ENCODE results near the gene EXTL1. TPM values are rescaled to one million over a fixed set of nuclear protein-coding genes. Genes with fewer than 3 reads are reported as not detected.
A peak's percentile ranks its signal among the peaks of the same experiment; 100 is the strongest.

The EXTL1 gene
- total and polyA plus RNA-seq, 4 donors = 0.08 to 0.63 (median 0.31) TPM

- ATAC-seq (ENCODE audit: insufficient read depth, low FRiP score) = peak; percentile 48
- no peak for TF ChIP-seq CTCF (IDR thresholded peaks at IDR 0.05; ENCODE audit: control extremely low read depth, extremely low read depth)
- H3K4me1 ChIP-seq (ENCODE audit: control insufficient read depth in 5 of 5, insufficient read depth in 5 of 5, low read length in 5 of 5) = peaks cover 0 to 4% (median 0%) of the 10 kb centered on the region in 5 donors
- H3K27ac ChIP-seq (ENCODE audit: low read depth in 1 of 2, low read length in 1 of 2) = no peak overlapping the region
- H3K9ac ChIP-seq (ENCODE audit: insufficient read depth in 1 of 2, low read length in 2 of 2) = no peak overlapping the region
- DNase-seq = peak in 2 of 3 donors; percentile 32 to 87
- 22 to 51% methylated on average over 2 of the region's 2 CpGs for WGBS, 2 donors
- H3K9me3 ChIP-seq (ENCODE audit: control insufficient read depth in 4 of 4, insufficient read depth in 3 of 4, low read length in 3 of 4) = no peaks in the 10 kb centered on the region
- H3K36me3 ChIP-seq (ENCODE audit: control insufficient read depth in 4 of 4, insufficient read depth in 4 of 4, low read length in 4 of 4) = no peaks in the 10 kb centered on the region
- no peak overlapping the region for H3K4me3 ChIP-seq
- no peaks in the 10 kb centered on the region for H3K27me3 ChIP-seq (ENCODE audit: control insufficient read depth in 3 of 3, insufficient read depth in 3 of 3, low read length in 2 of 3)
Measured at GRCh38 chr1:26015358-26015757, 6.2 kb upstream of the EXTL1 start.

DNA sequence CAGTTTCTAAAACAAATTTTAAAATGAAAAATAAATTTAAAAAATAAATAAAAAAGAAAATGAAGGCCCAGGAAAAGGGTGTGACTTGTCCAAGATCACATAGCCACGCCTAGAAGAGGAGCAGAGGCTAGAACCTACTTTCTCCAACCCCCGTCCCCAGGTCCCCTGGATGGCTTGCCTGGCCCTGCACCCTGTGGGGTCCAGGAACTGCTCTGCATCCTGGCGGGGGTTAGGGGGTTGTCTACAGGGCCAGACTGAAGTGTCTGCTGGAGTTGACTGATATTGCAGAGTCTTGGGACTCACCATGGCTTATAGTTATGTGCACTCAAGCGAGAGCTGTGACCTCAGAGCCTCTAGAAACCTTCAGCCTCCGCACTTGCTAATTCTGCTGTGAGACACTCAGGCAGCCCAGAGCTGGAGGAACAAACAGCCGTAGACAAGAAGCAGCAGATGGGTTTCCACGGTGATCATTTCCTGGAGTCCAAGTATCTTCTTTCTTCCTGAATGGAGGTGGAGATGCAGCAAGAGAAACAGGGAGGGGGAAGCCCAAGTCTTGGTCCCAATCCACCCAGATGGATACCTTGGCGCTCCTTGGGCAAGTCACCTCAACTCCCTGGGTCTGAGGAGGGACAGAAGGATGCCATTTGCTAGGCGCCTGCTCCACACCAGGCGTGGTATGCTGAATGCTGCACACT is 5.2 kb upstream of the EXTL1 start:
- ATAC-seq (ENCODE audit: insufficient read depth, low FRiP score) (no peak), DNase-seq (no peak)
- 63 to 75% methylated on average over 10 of the region's 10 CpGs for WGBS, 2 donors
- H3K9me3 ChIP-seq (ENCODE audit: control insufficient read depth in 4 of 4, insufficient read depth in 3 of 4, low read length in 3 of 4) = no peaks in the 10 kb centered on the region
- H3K9ac ChIP-seq (ENCODE audit: insufficient read depth in 1 of 2, low read length in 2 of 2) = no peak overlapping the region
- peaks cover 0 to 6% (median 0%) of the 10 kb centered on the region in 5 donors for H3K4me1 ChIP-seq (ENCODE audit: control insufficient read depth in 5 of 5, insufficient read depth in 5 of 5, low read length in 5 of 5)
- no peak for TF ChIP-seq CTCF (IDR thresholded peaks at IDR 0.05; ENCODE audit: control extremely low read depth, extremely low read depth)
- no peaks in the 10 kb centered on the region for H3K36me3 ChIP-seq (ENCODE audit: control insufficient read depth in 4 of 4, insufficient read depth in 4 of 4, low read length in 4 of 4)
- H3K27ac ChIP-seq (ENCODE audit: low read depth in 1 of 2, low read length in 1 of 2) = no peak overlapping the region
- H3K27me3 ChIP-seq (ENCODE audit: control insufficient read depth in 3 of 3, insufficient read depth in 3 of 3, low read length in 2 of 3) = no peaks in the 10 kb centered on the region
- no peak overlapping the region for H3K4me3 ChIP-seq

DNA sequence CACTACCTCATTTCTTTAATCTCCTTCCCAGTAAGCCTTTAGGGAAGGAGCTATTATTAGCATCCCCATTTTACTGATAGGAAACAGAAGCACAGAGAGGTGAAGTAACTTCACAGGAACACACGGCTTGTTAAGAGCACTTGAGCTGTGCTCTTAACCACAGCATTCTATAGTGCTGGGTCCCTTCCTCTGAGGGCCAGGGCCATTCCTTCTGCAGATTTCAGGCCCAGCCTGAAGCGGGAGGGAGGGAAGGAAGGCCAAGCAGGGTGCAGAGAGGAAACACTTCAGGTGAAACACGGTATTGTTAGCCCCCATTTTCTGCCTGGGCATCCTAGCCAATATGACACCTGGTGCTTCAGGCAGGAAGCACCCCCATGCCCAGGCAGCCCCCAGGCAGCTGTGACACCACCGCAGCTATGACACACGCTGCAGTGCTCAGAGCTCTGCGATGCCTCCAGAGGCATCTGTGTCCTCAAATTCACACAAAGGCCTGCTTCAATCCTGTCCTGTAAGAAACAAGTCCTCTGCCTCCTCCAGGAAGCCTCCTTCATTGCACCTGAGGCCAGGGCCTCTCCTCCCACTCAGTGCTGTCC is 4.5 kb upstream of the EXTL1 start:
- H3K4me1 ChIP-seq (ENCODE audit: control insufficient read depth in 5 of 5, insufficient read depth in 5 of 5, low read length in 5 of 5) = peaks cover 0 to 13% (median 0%) of the 10 kb centered on the region in 5 donors
- 62 to 64% methylated on average over 6 of the region's 6 CpGs for WGBS, 2 donors
- DNase-seq = no peak
- no peak for TF ChIP-seq CTCF (IDR thresholded peaks at IDR 0.05; ENCODE audit: control extremely low read depth, extremely low read depth)
- H3K36me3 ChIP-seq (ENCODE audit: control insufficient read depth in 4 of 4, insufficient read depth in 4 of 4, low read length in 4 of 4) = no peaks in the 10 kb centered on the region
- no peak for ATAC-seq (ENCODE audit: insufficient read depth, low FRiP score)
- no peak overlapping the region for H3K9ac ChIP-seq (ENCODE audit: insufficient read depth in 1 of 2, low read length in 2 of 2)
- H3K27ac ChIP-seq (ENCODE audit: low read depth in 1 of 2, low read length in 1 of 2) = no peak overlapping the region
- H3K9me3 ChIP-seq (ENCODE audit: control insufficient read depth in 4 of 4, insufficient read depth in 3 of 4, low read length in 3 of 4) = no peaks in the 10 kb centered on the region
- no peak overlapping the region for H3K4me3 ChIP-seq
- H3K27me3 ChIP-seq (ENCODE audit: control insufficient read depth in 3 of 3, insufficient read depth in 3 of 3, low read length in 2 of 3) = no peaks in the 10 kb centered on the region

Measured in lung (tissue), 12 donors.